HEK293T (cell line): ENCODE results near the gene SLAMF6.
"Not testable (repeated sequence)": the region's sequence is repeated elsewhere in the genome, so short reads cannot be mapped to it uniquely, and the experiment has no call there.

ENCODE experiments used
- ELF4 ChIP-seq: fragments of 450-650 bp; IDR thresholded peaks from 2 replicates; pipeline ENCODE4 v1.6.1; 2017; ENCODE audit warnings: antibody characterized with exemption
- HDGF ChIP-seq: fragments of 450-650 bp; IDR thresholded peaks from 2 replicates; pipeline ENCODE4 v1.6.1; 2017; ENCODE audit warnings: antibody characterized with exemption, borderline replicate concordance
- NFRKB ChIP-seq: fragments of 450-650 bp; IDR thresholded peaks from 2 replicates; pipeline ENCODE4 v1.6.1; 2016; ENCODE audit warnings: mild to moderate bottlenecking, moderate library complexity
- SP1 ChIP-seq: fragments of 450-650 bp; IDR thresholded peaks from 2 replicates; pipeline ENCODE4 v1.6.1; 2017
- SUZ12 ChIP-seq: fragments of 450-650 bp; IDR thresholded peaks from 2 replicates; pipeline ENCODE4 v1.6.1; 2016; ENCODE audit warnings: mild to moderate bottlenecking
- ZNF384 ChIP-seq: fragments of 450-650 bp; IDR thresholded peaks from 2 replicates; pipeline ENCODE4 v1.6.1; 2016
- TF ChIP-seq, protein P1 (sequence below): fragments of 450-650 bp; IDR thresholded peaks from 2 replicates; pipeline ENCODE4 v1.6.1; 2016

DNA sequence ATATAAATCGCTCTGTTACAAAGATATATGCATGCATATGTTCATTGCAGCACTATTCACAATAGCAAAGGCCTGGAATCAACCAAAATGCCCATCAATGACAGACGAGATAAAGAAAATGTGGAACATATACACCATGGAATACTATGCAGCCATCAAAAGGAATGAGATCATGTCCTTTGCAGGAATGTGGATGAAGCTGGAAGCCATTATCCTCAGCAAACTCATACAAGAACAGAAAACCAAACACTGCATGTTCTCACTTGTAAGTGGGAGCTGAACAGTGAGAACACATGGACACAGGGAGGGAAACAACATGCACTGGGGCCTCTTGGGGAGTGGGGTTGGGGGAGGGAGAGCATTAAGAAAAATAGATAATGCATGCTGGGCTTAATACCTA is 5.5 kb downstream of the SLAMF6 start:
- not testable (repeated sequence) for TF ChIP-seq ZNF384, HDGF, SP1, SUZ12, NFRKB, ELF4
- TF ChIP-seq, protein P1, sequence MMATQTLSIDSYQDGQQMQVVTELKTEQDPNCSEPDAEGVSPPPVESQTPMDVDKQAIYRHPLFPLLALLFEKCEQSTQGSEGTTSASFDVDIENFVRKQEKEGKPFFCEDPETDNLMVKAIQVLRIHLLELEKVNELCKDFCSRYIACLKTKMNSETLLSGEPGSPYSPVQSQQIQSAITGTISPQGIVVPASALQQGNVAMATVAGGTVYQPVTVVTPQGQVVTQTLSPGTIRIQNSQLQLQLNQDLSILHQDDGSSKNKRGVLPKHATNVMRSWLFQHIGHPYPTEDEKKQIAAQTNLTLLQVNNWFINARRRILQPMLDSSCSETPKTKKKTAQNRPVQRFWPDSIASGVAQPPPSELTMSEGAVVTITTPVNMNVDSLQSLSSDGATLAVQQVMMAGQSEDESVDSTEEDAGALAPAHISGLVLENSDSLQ: not testable (repeated sequence)
